GM12878 (cell line): ENCODE data around the gene NEU4. TPM values are rescaled to one million over a fixed set of nuclear protein-coding genes. Genes with fewer than 3 reads are reported as not detected.

Experiments used
- ATAC-seq: fragments of 200-7000 bp; cut with Tn5 transposase; 3 replicates; pipeline ENCODE4 v1.9.1; 2020; ENCODE audit warnings: mild to moderate bottlenecking, moderate library complexity
- BruUV-seq: library from RNA; stranded (reverse); fragments of 400-500 nt; replicated peaks from 2 replicates; lab custom pipeline; 2021; lab: Mats Ljungman, UMichigan
- CTCF ChIA-PET: fragments of 300-600 bp; sonication (Branson Sonifier 250); formaldehyde crosslinking; extraction: SDS; loops from one replicate; lab custom pipeline; 2021; ENCODE audit warnings: inconsistent platforms; lab: Yijun Ruan, JAX
- POLR2A ChIA-PET: fragments of 350-600 bp; formaldehyde crosslinking; extraction: SDS; loops from one replicate; lab custom pipeline; 2021; ENCODE audit warnings: inconsistent platforms; lab: Charles Lee
- RAD21 ChIA-PET: fragments of 300-600 bp; sonication (Branson Sonifier 250); formaldehyde crosslinking; loops from one replicate; lab custom pipeline; 2023; ENCODE audit warnings: antibody characterized with exemption; ENCODE audit not compliant: unreplicated experiment; lab: Charles Lee
- SMC1A ChIA-PET: fragments of 300-600 bp; sonication (Branson Sonifier 250); formaldehyde crosslinking; loops from one replicate; lab custom pipeline; 2023; ENCODE audit not compliant: unreplicated experiment, uncharacterized antibody; lab: Charles Lee
- DNase-seq: peaks from one replicate; pipeline ENCODE4 v3.0.0-alpha.2; 2011; ENCODE audit warnings: low read depth, low spot score
- FAIRE-seq: peaks from 3 replicates; lab custom pipeline; 2011; peaks lifted over from hg19 to GRCh38; lab: Jason Lieb, UNC
- H2AFZ ChIP-seq: 2 replicates; pipeline ENCODE4 v1.6.0; 2011; ENCODE audit warnings: low read depth, low read length, control low read depth; ENCODE audit not compliant: control insufficient read depth
- H3K27ac ChIP-seq: 2 replicates; pipeline ENCODE4 v1.5.1; 2011; ENCODE audit warnings: control low read depth; ENCODE audit not compliant: control insufficient read depth, insufficient read depth
- H3K27me3 ChIP-seq, 2 experiments: replicated peaks in 1 of 2; 2 replicates each; pipeline versions ENCODE4 v1.6.0 to v1.6.1; 2011; ENCODE audit warnings: low read length in 1 of 2; ENCODE audit not compliant: control insufficient read depth in 2 of 2, insufficient read depth in 2 of 2
- H3K36me3 ChIP-seq, 2 experiments: 2 replicates each; pipeline ENCODE4 v1.5.1; 2011; ENCODE audit warnings: low read length in 1 of 2; ENCODE audit not compliant: control insufficient read depth in 2 of 2, insufficient read depth in 2 of 2
- H3K4me1 ChIP-seq: 2 replicates; pipeline ENCODE4 v1.6.1; 2011; ENCODE audit warnings: mild to moderate bottlenecking, low read length, moderate library complexity, mixed read lengths; ENCODE audit not compliant: control insufficient read depth, insufficient read depth
- H3K4me2 ChIP-seq: 2 replicates; pipeline ENCODE4 v1.6.0; 2011; ENCODE audit warnings: control low read depth; ENCODE audit not compliant: control insufficient read depth, insufficient read depth
- H3K4me3 ChIP-seq: fragments of 200-600 bp; sonication (generic); 2 replicates; pipeline ENCODE4 v1.5.1; 2016
- H3K79me2 ChIP-seq: 2 replicates; pipeline ENCODE4 v1.6.0; 2011; ENCODE audit warnings: low read length; ENCODE audit not compliant: control insufficient read depth, insufficient read depth
- H3K9ac ChIP-seq: 2 replicates; pipeline ENCODE4 v1.8.0; 2011; ENCODE audit warnings: low read length, control low read depth, mixed read lengths; ENCODE audit not compliant: control insufficient read depth, insufficient read depth
- H3K9me3 ChIP-seq: replicated peaks from 3 replicates; pipeline ENCODE4 v1.5.1; 2011; ENCODE audit warnings: mild to moderate bottlenecking, low read length; ENCODE audit not compliant: control insufficient read depth, insufficient read depth
- H4K20me1 ChIP-seq: 2 replicates; pipeline ENCODE4 v1.6.0; 2011; ENCODE audit not compliant: control insufficient read depth, insufficient read depth
- BMI1 ChIP-seq: fragments of 450-650 bp; IDR thresholded peaks from 2 replicates; pipeline ENCODE4 v1.6.1; 2016; ENCODE audit warnings: mild to moderate bottlenecking, moderate library complexity, borderline replicate concordance
- CBFB ChIP-seq: IDR thresholded peaks from 2 replicates; pipeline ENCODE4 v1.6.1; 2016; ENCODE audit warnings: antibody characterized with exemption, low read depth
- ESRRA ChIP-seq: IDR thresholded peaks from 2 replicates; pipeline ENCODE4 v1.6.1; 2012; ENCODE audit warnings: mild to moderate bottlenecking, low read length, improper control_type of control experiment
- EZH2 ChIP-seq: IDR thresholded peaks from 2 replicates; pipeline ENCODE4 v1.6.1; 2012; ENCODE audit warnings: low read depth, mild to moderate bottlenecking, control low read depth, inconsistent platforms, low read length, borderline replicate concordance; ENCODE audit not compliant: control insufficient read depth
- FOXK2 ChIP-seq: fragments of 450-650 bp; IDR thresholded peaks from 2 replicates; pipeline ENCODE4 v1.6.1; 2017; ENCODE audit warnings: mild to moderate bottlenecking, moderate library complexity
- IKZF1 ChIP-seq: fragments of 450-650 bp; conservative IDR thresholded peaks from 2 replicates; pipeline ENCODE4 v1.6.1; 2017; ENCODE audit warnings: antibody characterized with exemption, mild to moderate bottlenecking
- MXI1 ChIP-seq: fragments of 150-350 bp; IDR thresholded peaks from 2 replicates; pipeline ENCODE4 v1.6.1; 2011; ENCODE audit warnings: low read depth, mild to moderate bottlenecking, inconsistent platforms, low read length, improper control_type of control experiment
- SP1 ChIP-seq: IDR thresholded peaks from one replicate; pipeline ENCODE4 v1.6.1; 2011; ENCODE audit warnings: low read depth, low read length
- TARDBP ChIP-seq: IDR thresholded peaks from 2 replicates; pipeline ENCODE4 v1.6.1; 2016; ENCODE audit warnings: borderline replicate concordance
- YY1 ChIP-seq: IDR thresholded peaks from 2 replicates; pipeline ENCODE4 v1.6.1; 2011; ENCODE audit warnings: low read depth, mild to moderate bottlenecking, low read length
- ZNF207 ChIP-seq: fragments of 450-650 bp; IDR thresholded peaks from 2 replicates; pipeline ENCODE4 v1.6.1; 2014; ENCODE audit warnings: antibody characterized with exemption, mild to moderate bottlenecking, borderline replicate concordance
- WGBS: methylation state at CpG from one replicate; pipeline ENCODE4 v1.1.6; 2016; ENCODE audit warnings: low lambda C conversion rate; ENCODE audit not compliant: insufficient replicate concordance, insufficient coverage; ENCODE audit errors: missing lambda C conversion rate; 5-methylcytosine and 5-hydroxymethylcytosine counted together
- in situ Hi-C: fragments of 300-500 bp; cut with MboI; formaldehyde crosslinking; loops from 9 replicates; pipeline ENCODE4 v1.14.3; 2018; ENCODE audit warnings: mixed read lengths
- intact Hi-C: fragments of 100-400 bp; cut with micrococcal nuclease; formaldehyde crosslinking; loops from one replicate; pipeline ENCODE4 v1.14.2; 2022; ENCODE audit not compliant: unreplicated experiment
- polyA plus RNA-seq, 11 experiments: library from polyadenylated mRNA; depleted of rRNA in 4 of 11; unstranded in 6 of 11; stranded (reverse) in 5 of 11; fragments of >200 nt; fragmentation: Nextera tagmentation in 4 of 11; fragmentation: Illumina TruSeq in 1 of 11; extraction: Ambion mirVana in 4 of 11; extraction: Trizol in 1 of 11; gene quantifications; 1 replicate in 1 of 11; 2 replicates in 10 of 11; pipeline versions ENCODE4 v1.2.1 to v1.2.3, GENCODE V29; 2011 to 2016; ENCODE audit warnings: inconsistent platforms in 2 of 11, missing spikeins in 2 of 11, low read depth in 1 of 11
- total RNA-seq, 4 experiments: library from RNA; depleted of rRNA in 3 of 4; stranded (reverse); fragments of >200 nt in 3 of 4; fragmentation: Illumina TruSeq in 1 of 4; extraction: Trizol in 1 of 4; gene quantifications; 2 replicates each; pipeline versions ENCODE4 v1.2.1 to v1.2.3, GENCODE V29; 2013 to 2021
- TF ChIP-seq, protein P1 (sequence below): fragments of 450-650 bp; IDR thresholded peaks from 2 replicates; pipeline ENCODE4 v1.6.1; 2016; ENCODE audit warnings: mild to moderate bottlenecking
- TF ChIP-seq, protein P2 (sequence below): fragments of 450-650 bp; formaldehyde crosslinking; IDR thresholded peaks from 2 replicates; pipeline ENCODE4 v1.4.0; 2020; ENCODE audit warnings: mild to moderate bottlenecking, moderate library complexity
- TF ChIP-seq, protein P3 (sequence below): fragments of 450-650 bp; IDR thresholded peaks from 2 replicates; pipeline ENCODE4 v1.6.1; 2018; ENCODE audit warnings: borderline replicate concordance, mild to moderate bottlenecking; ENCODE audit not compliant: partially characterized antibody
- TF ChIP-seq, protein P4 (sequence below): fragments of 450-650 bp; IDR thresholded peaks from 2 replicates; pipeline ENCODE4 v1.6.1; 2017; ENCODE audit warnings: borderline replicate concordance

Gene NEU4
- total and polyA plus RNA-seq, 10 of the 15 experiments (the other 5 are each of a cell fraction or from before 2014, with no cell fraction given), result 0.01 to 0.28 (median 0.14) TPM; not detected in 5

DNA sequence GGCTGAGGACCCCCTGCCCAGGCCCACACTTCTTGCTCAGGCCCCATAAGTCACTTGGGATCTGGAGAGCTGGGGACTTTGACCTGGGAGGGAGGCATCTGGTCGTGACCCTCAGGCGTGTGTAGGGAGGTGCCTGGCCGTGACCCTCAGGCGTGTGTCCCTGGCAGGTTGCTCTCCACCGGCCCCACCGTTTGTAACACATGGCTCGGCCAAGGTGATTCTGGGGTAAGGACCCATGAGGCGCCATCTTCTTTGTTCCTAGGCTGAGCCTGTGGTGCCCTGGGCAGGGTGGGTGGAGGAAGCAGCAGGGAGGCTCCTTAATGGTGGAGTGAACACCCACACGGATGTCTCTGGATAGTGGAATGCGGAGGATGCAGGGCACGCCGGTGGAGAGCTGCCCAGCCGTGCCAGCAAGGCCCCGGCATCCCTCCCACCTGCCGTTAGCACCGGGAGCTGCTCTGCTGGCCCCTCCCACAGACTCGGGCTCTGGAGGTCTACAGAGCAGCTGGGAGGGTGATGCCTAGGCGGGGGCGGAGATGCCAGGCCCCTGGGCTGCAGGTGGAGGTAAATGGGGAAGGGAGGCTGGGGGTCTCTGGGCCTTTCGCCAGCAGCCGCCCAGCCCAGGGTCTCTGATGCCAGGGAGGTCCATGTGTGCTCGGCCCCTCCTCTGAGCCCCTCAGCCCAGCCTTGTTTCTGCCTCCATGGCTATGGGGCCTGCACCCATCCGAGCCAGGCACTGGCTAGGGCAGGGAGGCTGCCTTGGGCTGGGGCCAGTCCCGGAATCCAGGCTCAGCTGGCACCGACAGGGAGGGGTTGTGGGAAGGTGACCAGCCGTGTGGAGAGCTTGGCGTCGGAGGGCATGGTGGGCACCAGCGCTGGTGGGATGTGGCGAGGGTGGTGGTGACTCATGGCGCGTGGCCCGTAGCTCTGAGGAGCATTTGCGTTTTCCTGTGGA, 33.5 kb upstream of the NEU4 start:
- Histone ChIP-seq H3K9me3 (no peaks in the 10 kb centered on the region), H3K27ac (no peak overlapping the region), H3K27me3 (no peaks in the 10 kb centered on the region), H3K79me2 (no peaks in the 10 kb centered on the region), H3K36me3 (no peaks in the 10 kb centered on the region), H3K9ac (no peak overlapping the region), H2AFZ (no peak overlapping the region), H3K4me1 (peaks cover 15% of the 10 kb centered on the region), H3K4me3 (no peak overlapping the region), H3K4me2 (no peak overlapping the region), H4K20me1 (no peaks in the 10 kb centered on the region)
- SMC1A ChIA-PET, result interaction anchor here (1.0 kb wide), 1 partner anchor 38 kb away, joined by 3 read pairs; no protein-coding TSS in a partner anchor
- CTCF ChIA-PET, result no interaction called here
- intact Hi-C loops, result no loop called here
- in situ Hi-C loops, result no loop called here
- 71% methylated on average over 34 of the region's 34 CpGs for WGBS
- ATAC-seq (no peak), FAIRE-seq (no peak), DNase-seq (no peak)
- BruUV-seq, result no TSS peak
- RAD21 ChIA-PET, result no interaction called here
- POLR2A ChIA-PET, result no interaction called here
- TF ChIP-seq ESRRA, result no peak
- no peak for TF ChIP-seq BMI1
- TF ChIP-seq, protein P1, sequence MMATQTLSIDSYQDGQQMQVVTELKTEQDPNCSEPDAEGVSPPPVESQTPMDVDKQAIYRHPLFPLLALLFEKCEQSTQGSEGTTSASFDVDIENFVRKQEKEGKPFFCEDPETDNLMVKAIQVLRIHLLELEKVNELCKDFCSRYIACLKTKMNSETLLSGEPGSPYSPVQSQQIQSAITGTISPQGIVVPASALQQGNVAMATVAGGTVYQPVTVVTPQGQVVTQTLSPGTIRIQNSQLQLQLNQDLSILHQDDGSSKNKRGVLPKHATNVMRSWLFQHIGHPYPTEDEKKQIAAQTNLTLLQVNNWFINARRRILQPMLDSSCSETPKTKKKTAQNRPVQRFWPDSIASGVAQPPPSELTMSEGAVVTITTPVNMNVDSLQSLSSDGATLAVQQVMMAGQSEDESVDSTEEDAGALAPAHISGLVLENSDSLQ, result no peak
- TF ChIP-seq FOXK2, result no peak
- TF ChIP-seq, protein P2, sequence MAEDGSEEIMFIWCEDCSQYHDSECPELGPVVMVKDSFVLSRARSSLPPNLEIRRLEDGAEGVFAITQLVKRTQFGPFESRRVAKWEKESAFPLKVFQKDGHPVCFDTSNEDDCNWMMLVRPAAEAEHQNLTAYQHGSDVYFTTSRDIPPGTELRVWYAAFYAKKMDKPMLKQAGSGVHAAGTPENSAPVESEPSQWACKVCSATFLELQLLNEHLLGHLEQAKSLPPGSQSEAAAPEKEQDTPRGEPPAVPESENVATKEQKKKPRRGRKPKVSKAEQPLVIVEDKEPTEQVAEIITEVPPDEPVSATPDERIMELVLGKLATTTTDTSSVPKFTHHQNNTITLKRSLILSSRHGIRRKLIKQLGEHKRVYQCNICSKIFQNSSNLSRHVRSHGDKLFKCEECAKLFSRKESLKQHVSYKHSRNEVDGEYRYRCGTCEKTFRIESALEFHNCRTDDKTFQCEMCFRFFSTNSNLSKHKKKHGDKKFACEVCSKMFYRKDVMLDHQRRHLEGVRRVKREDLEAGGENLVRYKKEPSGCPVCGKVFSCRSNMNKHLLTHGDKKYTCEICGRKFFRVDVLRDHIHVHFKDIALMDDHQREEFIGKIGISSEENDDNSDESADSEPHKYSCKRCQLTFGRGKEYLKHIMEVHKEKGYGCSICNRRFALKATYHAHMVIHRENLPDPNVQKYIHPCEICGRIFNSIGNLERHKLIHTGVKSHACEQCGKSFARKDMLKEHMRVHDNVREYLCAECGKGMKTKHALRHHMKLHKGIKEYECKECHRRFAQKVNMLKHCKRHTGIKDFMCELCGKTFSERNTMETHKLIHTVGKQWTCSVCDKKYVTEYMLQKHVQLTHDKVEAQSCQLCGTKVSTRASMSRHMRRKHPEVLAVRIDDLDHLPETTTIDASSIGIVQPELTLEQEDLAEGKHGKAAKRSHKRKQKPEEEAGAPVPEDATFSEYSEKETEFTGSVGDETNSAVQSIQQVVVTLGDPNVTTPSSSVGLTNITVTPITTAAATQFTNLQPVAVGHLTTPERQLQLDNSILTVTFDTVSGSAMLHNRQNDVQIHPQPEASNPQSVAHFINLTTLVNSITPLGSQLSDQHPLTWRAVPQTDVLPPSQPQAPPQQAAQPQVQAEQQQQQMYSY, result no peak
- TF ChIP-seq MXI1, result no peak
- no peak for TF ChIP-seq SP1
- TF ChIP-seq, protein P3, sequence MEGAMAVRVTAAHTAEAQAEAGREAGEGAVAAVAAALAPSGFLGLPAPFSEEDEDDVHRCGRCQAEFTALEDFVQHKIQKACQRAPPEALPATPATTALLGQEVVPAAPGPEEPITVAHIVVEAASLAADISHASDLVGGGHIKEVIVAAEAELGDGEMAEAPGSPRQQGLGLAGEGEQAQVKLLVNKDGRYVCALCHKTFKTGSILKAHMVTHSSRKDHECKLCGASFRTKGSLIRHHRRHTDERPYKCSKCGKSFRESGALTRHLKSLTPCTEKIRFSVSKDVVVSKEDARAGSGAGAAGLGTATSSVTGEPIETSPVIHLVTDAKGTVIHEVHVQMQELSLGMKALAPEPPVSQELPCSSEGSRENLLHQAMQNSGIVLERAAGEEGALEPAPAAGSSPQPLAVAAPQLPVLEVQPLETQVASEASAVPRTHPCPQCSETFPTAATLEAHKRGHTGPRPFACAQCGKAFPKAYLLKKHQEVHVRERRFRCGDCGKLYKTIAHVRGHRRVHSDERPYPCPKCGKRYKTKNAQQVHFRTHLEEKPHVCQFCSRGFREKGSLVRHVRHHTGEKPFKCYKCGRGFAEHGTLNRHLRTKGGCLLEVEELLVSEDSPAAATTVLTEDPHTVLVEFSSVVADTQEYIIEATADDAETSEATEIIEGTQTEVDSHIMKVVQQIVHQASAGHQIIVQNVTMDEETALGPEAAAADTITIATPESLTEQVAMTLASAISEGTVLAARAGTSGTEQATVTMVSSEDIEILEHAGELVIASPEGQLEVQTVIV, result no peak
- no peak for TF ChIP-seq TARDBP
- no peak for TF ChIP-seq YY1
- no peak for TF ChIP-seq CBFB
- TF ChIP-seq, protein P4, sequence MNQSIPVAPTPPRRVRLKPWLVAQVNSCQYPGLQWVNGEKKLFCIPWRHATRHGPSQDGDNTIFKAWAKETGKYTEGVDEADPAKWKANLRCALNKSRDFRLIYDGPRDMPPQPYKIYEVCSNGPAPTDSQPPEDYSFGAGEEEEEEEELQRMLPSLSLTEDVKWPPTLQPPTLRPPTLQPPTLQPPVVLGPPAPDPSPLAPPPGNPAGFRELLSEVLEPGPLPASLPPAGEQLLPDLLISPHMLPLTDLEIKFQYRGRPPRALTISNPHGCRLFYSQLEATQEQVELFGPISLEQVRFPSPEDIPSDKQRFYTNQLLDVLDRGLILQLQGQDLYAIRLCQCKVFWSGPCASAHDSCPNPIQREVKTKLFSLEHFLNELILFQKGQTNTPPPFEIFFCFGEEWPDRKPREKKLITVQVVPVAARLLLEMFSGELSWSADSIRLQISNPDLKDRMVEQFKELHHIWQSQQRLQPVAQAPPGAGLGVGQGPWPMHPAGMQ, result no peak
- TF ChIP-seq IKZF1, result no peak
- no peak for TF ChIP-seq ZNF207
- no peak for TF ChIP-seq EZH2
